SIG-M5 treated with dmso at 0.1 percent for 504 hours (cell line): Measurements from ENCODE around the gene AAGAB.

ENCODE experiments used
- DNase-seq: peaks from one replicate; lab custom pipeline; 2025; ENCODE audit not compliant: unreplicated experiment; lab: John Stamatoyannopoulos, UW

Gene AAGAB

DNA sequence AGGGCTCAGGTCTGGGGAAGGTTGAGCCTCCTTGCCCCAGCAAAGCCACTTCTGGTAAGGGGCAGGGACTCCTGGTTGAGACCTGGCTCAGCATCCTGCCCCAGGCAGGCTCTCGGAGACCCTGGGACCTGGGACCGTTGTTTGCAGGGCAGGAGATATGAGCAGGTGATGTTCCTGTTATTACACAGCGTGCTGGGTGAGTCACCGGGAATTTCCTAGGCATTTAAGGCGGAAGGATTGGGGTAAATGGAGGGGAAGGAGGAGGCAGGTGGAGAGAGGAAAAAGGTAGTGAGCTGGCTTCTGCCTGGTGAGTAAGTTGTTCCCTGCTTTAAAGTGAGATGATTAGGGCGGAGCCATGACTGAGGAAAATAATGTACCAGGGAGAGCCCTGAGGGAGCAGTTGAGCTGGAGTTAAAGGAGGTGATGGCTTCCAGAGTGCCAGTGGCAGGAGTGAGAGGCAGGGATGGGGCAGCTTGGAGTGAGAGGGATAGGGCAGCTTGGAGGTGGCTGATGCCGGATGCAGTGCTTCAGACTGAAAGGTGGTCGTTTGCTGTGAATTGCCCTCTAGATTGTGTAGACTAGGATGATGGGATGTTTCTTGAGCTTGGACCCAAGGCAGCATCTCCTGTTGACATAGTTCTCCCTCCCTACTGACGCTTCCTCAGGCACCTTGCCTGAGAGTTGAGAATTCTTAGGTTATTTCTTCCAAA lies 79.4 kb downstream of the AAGAB start:
- DNase-seq: no peak

- no peak for DNase-seq
Measured at GRCh38 chr15:67174446-67174845, 80.0 kb downstream of the AAGAB start.

GRCh38 chr15:67173786-67174185 lies 80.7 kb downstream of the AAGAB start:
- DNase-seq: no peak

- no peak for DNase-seq
Measured at GRCh38 chr15:67173005-67173404, 81.5 kb downstream of the AAGAB start.

GRCh38 chr15:67172172-67172571 lies 82.3 kb downstream of the AAGAB start:
- no peak for DNase-seq

GRCh38 chr15:67171471-67171870 lies 83.0 kb downstream of the AAGAB start:
- DNase-seq: no peak

DNA sequence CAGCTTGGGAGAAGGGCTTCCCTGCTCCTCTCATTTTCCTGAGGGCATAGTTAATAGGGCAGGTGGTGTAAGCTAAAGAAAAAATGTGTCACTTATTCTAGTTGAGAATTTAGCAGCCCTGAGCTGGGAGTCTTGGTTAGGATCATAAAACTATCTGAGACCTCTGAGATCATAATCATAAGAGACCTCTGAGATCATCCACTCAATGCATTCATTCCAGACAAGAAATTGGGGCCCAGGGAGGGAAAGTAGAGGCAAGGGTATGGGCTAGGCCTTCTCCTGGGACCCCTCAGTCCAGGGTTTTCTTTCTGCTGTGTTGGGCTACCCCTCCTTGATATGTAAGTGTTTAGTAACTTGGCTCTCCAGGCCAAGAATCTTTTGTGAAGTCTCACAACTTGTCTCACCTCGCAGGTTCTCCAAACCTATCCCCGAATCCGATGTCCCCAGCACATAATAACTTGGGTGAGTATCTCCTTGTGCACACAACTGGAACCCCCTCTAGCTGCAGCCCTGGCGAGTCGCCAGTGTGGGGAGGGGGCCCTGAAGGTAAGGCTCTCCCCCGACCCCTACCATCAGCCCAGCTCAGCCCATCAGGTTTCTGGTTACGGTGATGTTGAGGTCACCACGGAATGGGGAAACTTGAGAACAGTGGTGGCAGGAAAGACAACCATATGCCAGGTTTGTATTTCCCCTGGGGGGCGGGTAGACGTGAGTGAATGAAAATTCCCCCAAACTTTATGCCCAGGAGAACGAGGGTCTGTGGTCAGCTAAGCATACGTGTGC lies 84.1 kb downstream of the AAGAB start:
- no peak for DNase-seq

GRCh38 chr15:67168694-67169093 lies 85.8 kb downstream of the AAGAB start:
- no peak for DNase-seq

- no peak for DNase-seq
Measured at GRCh38 chr15:67167091-67167490, 87.4 kb downstream of the AAGAB start.

- no peak for DNase-seq
Measured at GRCh38 chr15:67166280-67167009, 88.0 kb downstream of the AAGAB start.

- no peak for DNase-seq
Measured at GRCh38 chr15:67165254-67166253, 88.9 kb downstream of the AAGAB start.

GRCh38 chr15:67164811-67165253 lies 89.6 kb downstream of the AAGAB start:
- no peak for DNase-seq

DNA sequence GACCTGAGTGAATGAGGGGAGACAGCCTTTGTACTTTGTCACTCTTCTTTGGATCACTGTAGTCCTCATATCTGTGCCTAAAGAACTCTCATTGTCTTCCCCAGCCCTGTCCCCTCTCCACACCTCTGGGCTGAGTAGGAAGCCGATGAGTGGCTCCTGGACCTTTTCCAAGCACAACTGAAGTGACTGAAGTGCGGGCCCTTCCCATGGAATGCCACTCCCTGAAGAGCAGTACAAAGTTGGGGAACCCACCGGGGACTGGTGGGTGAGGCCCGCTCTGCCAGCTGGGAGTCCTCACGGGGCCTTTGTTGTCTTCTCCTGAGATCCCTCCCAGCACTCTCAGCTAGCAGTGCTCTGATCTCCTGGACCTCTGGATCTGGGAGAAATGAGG lies 90.1 kb downstream of the AAGAB start:
- no peak for DNase-seq

DNA sequence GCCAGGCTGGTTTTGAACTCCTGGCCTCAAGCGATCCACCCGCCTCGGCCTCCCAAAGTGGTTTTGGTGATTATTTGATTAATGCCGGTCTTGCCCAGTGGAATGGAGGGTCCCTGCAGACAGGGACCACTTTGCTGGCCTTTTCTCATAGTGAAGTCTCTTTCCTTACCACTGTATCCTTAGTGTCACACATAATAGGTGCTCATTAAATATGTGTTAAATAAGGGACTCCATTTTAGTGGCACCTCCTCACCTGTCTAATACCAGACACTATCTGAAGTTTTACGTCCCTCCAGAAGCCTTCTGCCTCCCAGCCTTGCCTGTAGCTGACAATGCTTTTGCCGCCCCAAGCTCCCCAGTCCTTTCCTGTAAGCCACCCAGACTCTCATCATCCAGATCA lies 91.3 kb downstream of the AAGAB start:
- no peak for DNase-seq

- DNase-seq: no peak
Measured at GRCh38 chr15:67161881-67162280, 92.6 kb downstream of the AAGAB start.

DNA sequence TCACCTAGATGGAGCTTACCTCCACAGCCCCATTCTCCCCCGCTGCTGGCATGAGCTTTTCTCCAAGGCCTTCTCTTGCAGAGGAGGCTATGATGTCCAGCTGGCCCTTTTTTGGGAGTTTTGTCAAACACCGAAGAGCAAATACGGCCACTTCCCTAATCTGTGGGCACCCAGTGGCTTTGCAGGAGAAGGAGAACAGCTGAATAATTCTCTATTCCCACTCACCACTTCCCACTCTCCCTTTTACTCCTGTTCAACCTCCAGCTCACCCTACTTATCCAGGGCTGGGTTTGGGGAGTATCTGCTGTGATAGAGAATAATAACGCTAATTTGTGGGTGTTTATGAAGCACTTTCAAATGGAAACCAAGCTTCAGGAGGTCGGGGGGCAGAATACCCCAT lies 93.0 kb downstream of the AAGAB start:
- DNase-seq: no peak

- DNase-seq: no peak
Measured at GRCh38 chr15:67158367-67158766, 96.1 kb downstream of the AAGAB start.

- DNase-seq: no peak
Measured at GRCh38 chr15:67157521-67158252, 96.8 kb downstream of the AAGAB start.

DNA sequence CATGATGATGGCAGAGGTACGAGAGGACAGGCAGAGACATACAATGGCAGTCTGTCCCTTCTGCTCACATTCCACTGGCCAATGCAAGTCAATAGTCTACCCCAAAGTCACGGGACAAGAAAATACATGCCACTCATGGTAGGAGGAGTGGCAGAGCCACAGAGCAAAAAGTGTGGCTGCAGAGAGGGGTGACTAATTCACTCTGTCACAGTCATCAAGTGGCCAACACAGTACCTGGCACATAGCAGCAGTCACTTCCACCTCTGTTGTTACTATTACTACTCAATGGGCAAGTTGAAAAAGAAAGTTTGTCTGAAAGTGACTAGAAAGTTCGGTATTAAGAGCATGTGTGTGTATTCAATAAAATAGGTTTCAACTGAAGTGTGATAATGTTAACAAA lies 97.6 kb downstream of the AAGAB start:
- DNase-seq: no peak

DNA sequence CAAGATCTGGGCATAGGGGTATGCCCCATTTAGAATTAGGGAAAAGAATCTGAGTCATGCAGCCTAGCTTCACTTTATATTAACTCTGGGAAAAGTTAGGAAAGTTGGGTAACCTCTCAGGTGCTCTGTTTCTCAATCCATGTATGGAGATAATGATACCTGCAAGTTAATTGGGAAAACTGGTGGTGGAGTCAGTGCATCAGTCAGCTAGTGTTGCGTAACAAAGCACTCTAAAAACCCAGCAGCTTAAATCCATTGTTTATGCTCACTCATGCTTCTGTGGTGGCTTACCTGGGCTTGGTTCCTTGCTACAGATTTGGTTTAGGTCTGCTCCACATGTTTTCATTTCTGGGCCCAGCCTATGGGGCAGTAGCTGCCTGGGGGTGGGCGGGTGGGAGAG lies 98.0 kb downstream of the AAGAB start:
- no peak for DNase-seq
